WTC11 (cell line): ENCODE results near the gene COMMD4.
"Not testable (repeated sequence)": the region's sequence is repeated elsewhere in the genome, so short reads cannot be mapped to it uniquely, and the experiment has no call there.

ENCODE experiments used
- ATF3 ChIP-seq: sonication (generic); formaldehyde crosslinking; conservative IDR thresholded peaks from 2 replicates; pipeline ENCODE4 v1.8.1; 2022; ENCODE audit warnings: mild to moderate bottlenecking, missing genetic modification reagents
- EMX1 ChIP-seq: fragments of 250-450 bp; sonication (Bioruptor Pico); IDR thresholded peaks from 2 replicates; pipeline ENCODE4 v1.8.0; 2021; ENCODE audit warnings: mild to moderate bottlenecking

- TF ChIP-seq ATF3; EMX1 (CRISPR knock-in tag): not testable (repeated sequence)
Observed at GRCh38 chr15:75293660-75294059, 42.2 kb upstream of the COMMD4 start.
